Fibroblast of villous mesenchyme (primary cell): Measurements from ENCODE around the gene BMP5. TPM values are rescaled to one million over a fixed set of nuclear protein-coding genes. Genes with fewer than 3 reads are reported as not detected.

Source experiments
- DNase-seq: peaks from one replicate; pipeline ENCODE4 v3.0.0-alpha.2; 2010; ENCODE audit warnings: low read depth
- H3K4me3 ChIP-seq: 2 replicates; pipeline ENCODE4 v1.5.1; 2011; ENCODE audit warnings: low read depth, mild to moderate bottlenecking, low read length
- CTCF ChIP-seq: IDR thresholded peaks from 2 replicates; pipeline ENCODE4 v1.5.1; 2012; ENCODE audit warnings: low read depth, mild to moderate bottlenecking, low read length; ENCODE audit not compliant: insufficient read depth
- total RNA-seq: library from RNA; depleted of rRNA; stranded (reverse); fragments of >200 nt; gene quantifications from 2 replicates; pipeline ENCODE4 v1.2.3, GENCODE V29; 2012

BMP5 gene
- total RNA-seq, 1 donor, result not detected

GRCh38 chr6:55827818-55828522 is 47.4 kb downstream of the BMP5 start:
- no peak overlapping the region for H3K4me3 ChIP-seq
- TF ChIP-seq CTCF, result no peak
- DNase-seq, result no peak

- DNase-seq, result no peak
Measured at GRCh38 chr6:55826941-55827340, 48.4 kb downstream of the BMP5 start.

GRCh38 chr6:55825402-55826051 is 49.9 kb downstream of the BMP5 start:
- no peak for TF ChIP-seq CTCF
- DNase-seq, result peak; percentile 77

More at GRCh38 chr6:55826941-55827340, 48.4 kb downstream of the BMP5 start:
- TF ChIP-seq CTCF, result no peak
- H3K4me3 ChIP-seq, result no peak overlapping the region

GRCh38 chr6:55822815-55823214 is 52.6 kb downstream of the BMP5 start:
- DNase-seq, result peak; percentile 13
- no peak overlapping the region for H3K4me3 ChIP-seq
- TF ChIP-seq CTCF, result no peak

More at GRCh38 chr6:55825402-55826051, 49.9 kb downstream of the BMP5 start:
- H3K4me3 ChIP-seq, result no peak overlapping the region

- no peak for DNase-seq
- no peak overlapping the region for H3K4me3 ChIP-seq
- TF ChIP-seq CTCF, result no peak
Measured at GRCh38 chr6:55822005-55822404, 53.4 kb downstream of the BMP5 start.

- no peak for TF ChIP-seq CTCF
- DNase-seq, result no peak
- no peak overlapping the region for H3K4me3 ChIP-seq
Measured at GRCh38 chr6:55820696-55821095, 54.7 kb downstream of the BMP5 start.
